ENCODE measurements around the gene CDS1.

The CDS1 gene

GRCh38 chr4:84582988-84583875 is at the start of gene CDS1:
TSS of gene CDS1 (plus strand) at chr4:84583127. CDS start at chr4:84583402, 275 bp downstream.
- Histone ChIP-seq H3K27me3 (ENCODE audit: low read length) (no peaks in the 10 kb centered on the region), H3F3A (ENCODE audit: insufficient read depth) (no peaks in the 10 kb centered on the region), H3K4me2 (ENCODE audit: low read depth, low read length, poor library complexity, severe bottlenecking) (peak within 1 kb of the TSS; percentile 49), H3K27ac (ENCODE audit: low read depth, low read length) (no peak within 1 kb of the TSS), H3K79me2 (ENCODE audit: insufficient read depth, low read length) (no peaks in the 10 kb centered on the region), H2AFZ (ENCODE audit: low read depth, low read length, severe bottlenecking) (peak within 1 kb of the TSS; percentile 59), H3K9me3 (ENCODE audit: insufficient read depth, low read length) (no peaks in the 10 kb centered on the region), H3K36me3 (ENCODE audit: low read length) (no peaks in the 10 kb centered on the region), H3K9me2 (replicated peaks; ENCODE audit: insufficient read depth, low read length) (no peaks in the 10 kb centered on the region), H3K4me3 (ENCODE audit: insufficient read depth, low read length, poor library complexity, severe bottlenecking) (peak within 1 kb of the TSS; percentile 37), H3K9ac (ENCODE audit: low read length) (peak within 1 kb of the TSS; percentile 32; the same call in 1 of the 2 replicates), H4K20me1 (ENCODE audit: low read depth, low read length) (no peaks in the 10 kb centered on the region)
- TF ChIP-seq EZH2phosphoT487 (conservative IDR thresholded peaks at IDR 0.05; ENCODE audit: low read length) (no peak), CTCF (IDR thresholded peaks at IDR 0.05; ENCODE audit: insufficient read depth, low read length, poor library complexity, severe bottlenecking) (no peak)

- no peaks in the 10 kb centered on the region for H3K36me3 ChIP-seq (ENCODE audit: low read length)
- no peaks in the 10 kb centered on the region for H3F3A ChIP-seq (ENCODE audit: insufficient read depth)
- TF ChIP-seq EZH2phosphoT487 (conservative IDR thresholded peaks at IDR 0.05; ENCODE audit: low read length) (no peak), CTCF (IDR thresholded peaks at IDR 0.05; ENCODE audit: insufficient read depth, low read length, poor library complexity, severe bottlenecking) (no peak)
- H3K9ac ChIP-seq (ENCODE audit: low read length): no peak overlapping the region
- no peak overlapping the region for H3K4me3 ChIP-seq (ENCODE audit: insufficient read depth, low read length, poor library complexity, severe bottlenecking)
- no peak overlapping the region for H3K4me2 ChIP-seq (ENCODE audit: low read depth, low read length, poor library complexity, severe bottlenecking)
- H3K9me3 ChIP-seq (ENCODE audit: insufficient read depth, low read length): no peaks in the 10 kb centered on the region
- no peaks in the 10 kb centered on the region for H3K9me2 ChIP-seq (replicated peaks; ENCODE audit: insufficient read depth, low read length)
- H2AFZ ChIP-seq (ENCODE audit: low read depth, low read length, severe bottlenecking): no peak overlapping the region
- H3K27me3 ChIP-seq (ENCODE audit: low read length): no peaks in the 10 kb centered on the region
- no peaks in the 10 kb centered on the region for H4K20me1 ChIP-seq (ENCODE audit: low read depth, low read length)
- no peaks in the 10 kb centered on the region for H3K79me2 ChIP-seq (ENCODE audit: insufficient read depth, low read length)
- no peak overlapping the region for H3K27ac ChIP-seq (ENCODE audit: low read depth, low read length)
These were observed 47.0 kb upstream of the CDS1 start for GRCh38 chr4:84535901-84536300.

- H3K36me3 ChIP-seq (ENCODE audit: low read length): no peaks in the 10 kb centered on the region
- no peaks in the 10 kb centered on the region for H4K20me1 ChIP-seq (ENCODE audit: low read depth, low read length)
- H3K4me3 ChIP-seq (ENCODE audit: insufficient read depth, low read length, poor library complexity, severe bottlenecking): no peak overlapping the region
- no peak overlapping the region for H3K27ac ChIP-seq (ENCODE audit: low read depth, low read length)
- no peak for TF ChIP-seq EZH2phosphoT487 (conservative IDR thresholded peaks at IDR 0.05; ENCODE audit: low read length)
- TF ChIP-seq CTCF (IDR thresholded peaks at IDR 0.05; ENCODE audit: insufficient read depth, low read length, poor library complexity, severe bottlenecking): no peak
- no peaks in the 10 kb centered on the region for H3K79me2 ChIP-seq (ENCODE audit: insufficient read depth, low read length)
- no peak overlapping the region for H2AFZ ChIP-seq (ENCODE audit: low read depth, low read length, severe bottlenecking)
- no peak overlapping the region for H3K4me2 ChIP-seq (ENCODE audit: low read depth, low read length, poor library complexity, severe bottlenecking)
- no peaks in the 10 kb centered on the region for H3F3A ChIP-seq (ENCODE audit: insufficient read depth)
- no peak overlapping the region for H3K9ac ChIP-seq (ENCODE audit: low read length)
- H3K27me3 ChIP-seq (ENCODE audit: low read length): no peaks in the 10 kb centered on the region
- H3K9me3 ChIP-seq (ENCODE audit: insufficient read depth, low read length): no peaks in the 10 kb centered on the region
- no peaks in the 10 kb centered on the region for H3K9me2 ChIP-seq (replicated peaks; ENCODE audit: insufficient read depth, low read length)
These were observed 37.8 kb upstream of the CDS1 start for GRCh38 chr4:84545093-84545492.

Measured in SU-DHL-6 (cell line).